Ureter (tissue), 1 donor: ENCODE data around the gene SSMEM1. TPM values are rescaled to one million over a fixed set of nuclear protein-coding genes. Genes with fewer than 3 reads are reported as not detected.
"Not testable (repeated sequence)": the region's sequence is repeated elsewhere in the genome, so short reads cannot be mapped to it uniquely, and the experiment has no call there.

Source experiments
- DNase-seq: peaks from one replicate; pipeline ENCODE4 v3.0.0-alpha.2; 2020; ENCODE audit warnings: low spot score
- total RNA-seq: library from RNA; stranded (reverse); gene quantifications from one replicate; pipeline ENCODE4 v1.2.4, GENCODE V29; 2023
- donor health status: DM: yes; HTN: yes; CAD: no.

The SSMEM1 gene
- total RNA-seq, 1 donor from 2014 or later: not detected

GRCh38 chr7:130210181-130210935 is 2.7 kb downstream of the SSMEM1 start:
- DNase-seq: no peak

GRCh38 chr7:130213828-130214227 is 6.2 kb downstream of the SSMEM1 start:
- DNase-seq: no peak

GRCh38 chr7:130216025-130216424 is 8.4 kb downstream of the SSMEM1 start:
- DNase-seq: no peak

- no peak for DNase-seq
These were observed 9.1 kb downstream of the SSMEM1 start for GRCh38 chr7:130216750-130217149.

- DNase-seq: no peak
These were observed 11.4 kb downstream of the SSMEM1 start for GRCh38 chr7:130218806-130219620.

GRCh38 chr7:130219871-130220270 is 12.2 kb downstream of the SSMEM1 start:
- DNase-seq: no peak

- DNase-seq: no peak
These were observed 14.1 kb downstream of the SSMEM1 start for GRCh38 chr7:130221746-130222145.

- DNase-seq: no peak
These were observed 16.0 kb downstream of the SSMEM1 start for GRCh38 chr7:130223646-130224045.

- no peak for DNase-seq
These were observed 16.6 kb downstream of the SSMEM1 start for GRCh38 chr7:130224210-130224609.

- not testable (repeated sequence) for DNase-seq
These were observed 17.3 kb downstream of the SSMEM1 start for GRCh38 chr7:130224923-130225322.

- no peak for DNase-seq
These were observed 18.7 kb downstream of the SSMEM1 start for GRCh38 chr7:130226333-130226732.

GRCh38 chr7:130227883-130228575 is 20.4 kb downstream of the SSMEM1 start:
- no peak for DNase-seq

GRCh38 chr7:130228840-130229502 is 21.3 kb downstream of the SSMEM1 start:
- DNase-seq: no peak

- not testable (repeated sequence) for DNase-seq
These were observed 22.3 kb downstream of the SSMEM1 start for GRCh38 chr7:130229981-130230380.

GRCh38 chr7:130231792-130232191 is 24.1 kb downstream of the SSMEM1 start:
- no peak for DNase-seq

- no peak for DNase-seq
These were observed 24.5 kb downstream of the SSMEM1 start for GRCh38 chr7:130232209-130232608.

- no peak for DNase-seq
These were observed 26.4 kb downstream of the SSMEM1 start for GRCh38 chr7:130234078-130234477.

GRCh38 chr7:130236361-130236760 is 28.7 kb downstream of the SSMEM1 start:
- DNase-seq: not testable (repeated sequence)

- no peak for DNase-seq
These were observed 32.6 kb downstream of the SSMEM1 start for GRCh38 chr7:130240240-130240639.

- peak; percentile 58 for DNase-seq
These were observed 34.7 kb downstream of the SSMEM1 start for GRCh38 chr7:130242198-130243014.

GRCh38 chr7:130243486-130243885 is 35.8 kb downstream of the SSMEM1 start:
- not testable (repeated sequence) for DNase-seq
